Spleen (tissue), 7 donors: ENCODE data around the gene NRXN3.

Experiments
- POLR2A ChIP-seq, 3 donors: fragments of 450-650 bp; IDR thresholded peaks; one replicate each; pipeline ENCODE4 v1.5.1; 2017; ENCODE audit warnings: antibody characterized with exemption in 3 of 3, mild to moderate bottlenecking in 1 of 3
- TF ChIP-seq, protein P1 (sequence below), 11 experiments: fragments of 200-600 bp in 7 of 11; fragments of 450-650 bp in 4 of 11; sonication (generic) in 4 of 11; IDR thresholded peaks in 8 of 11; conservative IDR thresholded peaks in 3 of 11; 1 replicate in 7 of 11; 2 replicates in 4 of 11; pipeline versions ENCODE4 v1.4.0 to v1.8.0; 2016 to 2021; ENCODE audit warnings: antibody characterized with exemption in 11 of 11, inconsistent platforms in 4 of 11, mild to moderate bottlenecking in 1 of 11
- donor health status: DM: no; HTN: no; CAD: no; lungs with moderate emphysema.
- donor health status: DM: no; HTN: no; CAD: no.
- donor health status: DM: no; HTN: no; CAD: no.

DNA sequence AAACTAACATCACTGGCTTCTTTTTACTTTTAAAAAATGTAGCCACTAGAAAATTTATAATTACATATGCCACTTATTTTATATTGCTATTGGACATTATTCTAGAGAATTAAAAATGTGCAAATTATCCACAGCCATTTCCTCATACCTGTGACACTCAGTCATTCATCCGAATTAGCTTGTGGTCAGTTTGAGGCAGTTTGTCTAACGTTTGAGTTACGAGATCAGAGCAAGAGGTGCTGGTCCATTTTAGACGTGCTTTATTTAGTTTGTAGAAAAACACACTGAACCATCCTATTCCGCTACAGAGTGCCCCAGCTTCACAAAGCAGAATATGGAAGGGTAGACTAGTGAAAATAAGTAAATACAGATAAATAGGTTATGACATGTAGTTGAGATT is 513.0 kb downstream of the NRXN3 start:
- TF ChIP-seq, protein P1, sequence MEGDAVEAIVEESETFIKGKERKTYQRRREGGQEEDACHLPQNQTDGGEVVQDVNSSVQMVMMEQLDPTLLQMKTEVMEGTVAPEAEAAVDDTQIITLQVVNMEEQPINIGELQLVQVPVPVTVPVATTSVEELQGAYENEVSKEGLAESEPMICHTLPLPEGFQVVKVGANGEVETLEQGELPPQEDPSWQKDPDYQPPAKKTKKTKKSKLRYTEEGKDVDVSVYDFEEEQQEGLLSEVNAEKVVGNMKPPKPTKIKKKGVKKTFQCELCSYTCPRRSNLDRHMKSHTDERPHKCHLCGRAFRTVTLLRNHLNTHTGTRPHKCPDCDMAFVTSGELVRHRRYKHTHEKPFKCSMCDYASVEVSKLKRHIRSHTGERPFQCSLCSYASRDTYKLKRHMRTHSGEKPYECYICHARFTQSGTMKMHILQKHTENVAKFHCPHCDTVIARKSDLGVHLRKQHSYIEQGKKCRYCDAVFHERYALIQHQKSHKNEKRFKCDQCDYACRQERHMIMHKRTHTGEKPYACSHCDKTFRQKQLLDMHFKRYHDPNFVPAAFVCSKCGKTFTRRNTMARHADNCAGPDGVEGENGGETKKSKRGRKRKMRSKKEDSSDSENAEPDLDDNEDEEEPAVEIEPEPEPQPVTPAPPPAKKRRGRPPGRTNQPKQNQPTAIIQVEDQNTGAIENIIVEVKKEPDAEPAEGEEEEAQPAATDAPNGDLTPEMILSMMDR (IDR thresholded peaks at IDR 0.05 in 8 of 11, conservative IDR thresholded peaks at IDR 0.05 in 3 of 11) = no peak
- TF ChIP-seq POLR2A (IDR thresholded peaks at IDR 0.05) = no peak
